LNCaP clone FGC (cell line): Measurements from ENCODE around the gene ELK1.
A peak's percentile ranks its signal among the peaks of the same experiment; 100 is the strongest.

Experiments
- DNase-seq: peaks from one replicate; pipeline ENCODE4 v3.0.0-alpha.2; 2011; ENCODE audit warnings: low read depth
- H3K4me3 ChIP-seq: 2 replicates; pipeline ENCODE4 v1.5.1; 2011; ENCODE audit warnings: mild to moderate bottlenecking, low read depth, low read length, control low read depth
- TF ChIP-seq, protein P1 (sequence below): IDR thresholded peaks from 2 replicates; pipeline ENCODE4 v1.5.1; 2012; ENCODE audit warnings: mild to moderate bottlenecking; ENCODE audit not compliant: control insufficient read depth, insufficient read depth; ENCODE audit errors: extremely low read depth

The ELK1 gene

DNA sequence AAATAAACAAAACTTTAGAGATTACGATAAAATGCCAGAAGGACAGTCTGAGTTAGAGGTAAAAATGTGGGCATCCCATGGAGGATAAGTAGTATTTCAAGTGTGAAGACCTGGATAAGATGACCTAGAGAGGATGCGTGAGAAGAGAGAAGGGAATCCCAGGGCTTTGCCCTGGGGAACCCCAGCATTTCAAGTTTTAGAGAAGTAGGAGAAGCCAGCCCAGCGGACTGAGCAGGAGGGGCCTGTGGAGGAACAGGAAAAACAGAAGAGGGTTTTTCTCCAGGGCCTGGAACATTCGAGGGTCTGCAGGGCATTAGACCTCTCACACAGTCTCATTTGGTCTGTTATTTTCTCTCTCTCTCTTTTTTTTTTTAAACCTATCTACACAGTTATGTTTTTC, 17.7 kb downstream of the ELK1 start:
- no peak for DNase-seq
- TF ChIP-seq, protein P1, sequence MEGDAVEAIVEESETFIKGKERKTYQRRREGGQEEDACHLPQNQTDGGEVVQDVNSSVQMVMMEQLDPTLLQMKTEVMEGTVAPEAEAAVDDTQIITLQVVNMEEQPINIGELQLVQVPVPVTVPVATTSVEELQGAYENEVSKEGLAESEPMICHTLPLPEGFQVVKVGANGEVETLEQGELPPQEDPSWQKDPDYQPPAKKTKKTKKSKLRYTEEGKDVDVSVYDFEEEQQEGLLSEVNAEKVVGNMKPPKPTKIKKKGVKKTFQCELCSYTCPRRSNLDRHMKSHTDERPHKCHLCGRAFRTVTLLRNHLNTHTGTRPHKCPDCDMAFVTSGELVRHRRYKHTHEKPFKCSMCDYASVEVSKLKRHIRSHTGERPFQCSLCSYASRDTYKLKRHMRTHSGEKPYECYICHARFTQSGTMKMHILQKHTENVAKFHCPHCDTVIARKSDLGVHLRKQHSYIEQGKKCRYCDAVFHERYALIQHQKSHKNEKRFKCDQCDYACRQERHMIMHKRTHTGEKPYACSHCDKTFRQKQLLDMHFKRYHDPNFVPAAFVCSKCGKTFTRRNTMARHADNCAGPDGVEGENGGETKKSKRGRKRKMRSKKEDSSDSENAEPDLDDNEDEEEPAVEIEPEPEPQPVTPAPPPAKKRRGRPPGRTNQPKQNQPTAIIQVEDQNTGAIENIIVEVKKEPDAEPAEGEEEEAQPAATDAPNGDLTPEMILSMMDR = no peak
- H3K4me3 ChIP-seq = no peak overlapping the region

DNA sequence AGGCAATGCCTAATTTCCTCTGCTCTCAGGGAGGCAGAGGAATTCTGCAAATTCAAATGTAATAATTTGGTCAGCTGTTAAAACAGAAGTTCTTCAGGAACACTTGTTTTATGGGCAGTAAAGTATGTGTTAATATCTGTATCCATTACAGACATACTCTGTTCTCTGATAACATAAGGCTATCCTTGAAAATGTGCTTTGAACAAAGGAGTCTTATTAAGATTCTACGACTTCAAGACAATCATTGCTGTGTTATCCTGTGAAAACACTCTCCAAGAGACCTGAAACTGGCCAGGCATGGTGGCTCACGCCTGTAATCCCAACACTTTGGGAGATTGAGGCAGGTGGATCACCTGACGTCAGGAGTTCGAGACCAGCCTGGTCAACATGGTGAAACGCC, 18.7 kb downstream of the ELK1 start:
- no peak overlapping the region for H3K4me3 ChIP-seq
- no peak for DNase-seq
- TF ChIP-seq, protein P1 = no peak

DNA sequence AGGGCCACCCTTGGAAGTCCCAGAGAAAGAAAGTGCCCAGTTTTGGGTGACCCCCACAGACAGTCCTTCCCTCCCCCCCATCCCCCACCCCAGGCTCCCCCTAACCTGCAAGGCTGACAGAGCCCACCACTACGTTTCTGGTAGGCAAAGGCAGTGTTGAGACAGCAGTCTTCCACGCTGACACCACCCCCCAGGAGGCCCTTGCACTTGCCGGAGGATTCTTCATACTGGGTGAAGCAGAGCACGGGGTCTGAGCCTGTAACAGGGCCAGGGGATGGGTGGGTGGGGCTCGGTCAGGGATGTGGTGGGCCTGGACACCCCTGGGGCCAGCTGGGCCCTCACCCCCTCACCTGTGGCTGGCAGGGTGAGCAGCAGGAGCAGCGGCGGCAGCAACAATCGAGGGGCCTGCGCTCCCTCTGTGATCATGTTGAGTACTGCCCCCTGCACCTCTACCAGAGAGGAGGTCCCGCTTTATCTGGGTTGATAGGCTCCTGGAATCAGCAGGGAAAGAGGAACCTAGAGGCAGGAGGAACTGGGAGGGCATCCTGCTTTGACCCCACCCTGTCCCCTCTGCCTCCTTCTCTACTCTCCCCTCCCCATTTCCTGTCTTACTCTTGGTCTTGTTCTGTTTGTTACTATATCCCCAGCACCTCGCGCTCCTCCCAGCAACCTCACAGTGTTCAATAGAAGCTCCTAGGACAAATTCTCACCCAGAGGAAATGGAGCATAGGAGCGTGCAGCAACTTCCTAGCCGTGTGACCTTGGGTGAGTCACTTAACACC, 20.8 kb downstream of the ELK1 start, which contains the start of gene CFP:
Gene CFP (minus strand): TSS at position 512 of the 782 bp plus-strand sequence. CDS start 86 bp downstream, at position 426.
- TF ChIP-seq, protein P1 = no peak
- DNase-seq = no peak
- no peak within 1 kb of the TSS for H3K4me3 ChIP-seq

DNA sequence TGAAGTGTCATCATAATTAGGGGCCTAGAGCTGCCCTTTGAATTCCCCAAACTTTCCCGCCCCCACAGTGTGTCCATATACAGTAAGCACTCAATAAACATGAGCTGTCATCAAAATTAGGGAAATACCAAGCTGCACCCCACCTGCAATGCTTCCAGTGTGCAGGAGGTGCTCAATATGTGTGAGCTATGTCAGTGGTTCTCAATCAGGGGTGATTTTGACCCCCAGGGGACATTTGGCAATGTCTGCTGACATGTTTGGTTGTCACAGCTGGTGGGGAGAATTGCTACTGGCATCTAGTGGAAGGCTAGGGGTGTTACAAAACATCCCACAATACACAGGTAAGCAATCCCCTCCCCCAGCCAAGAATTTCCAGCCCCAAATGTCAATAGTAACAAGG, 21.4 kb downstream of the ELK1 start:
- DNase-seq = no peak
- TF ChIP-seq, protein P1 = 0 out of 2 replicates have a peak, but pooled peaks have one; percentile 10
- H3K4me3 ChIP-seq = no peak overlapping the region

- TF ChIP-seq, protein P1 = no peak
- DNase-seq = no peak
- no peak overlapping the region for H3K4me3 ChIP-seq
These were observed 25.0 kb downstream of the ELK1 start for GRCh38 chrX:47625365-47625764.

DNA sequence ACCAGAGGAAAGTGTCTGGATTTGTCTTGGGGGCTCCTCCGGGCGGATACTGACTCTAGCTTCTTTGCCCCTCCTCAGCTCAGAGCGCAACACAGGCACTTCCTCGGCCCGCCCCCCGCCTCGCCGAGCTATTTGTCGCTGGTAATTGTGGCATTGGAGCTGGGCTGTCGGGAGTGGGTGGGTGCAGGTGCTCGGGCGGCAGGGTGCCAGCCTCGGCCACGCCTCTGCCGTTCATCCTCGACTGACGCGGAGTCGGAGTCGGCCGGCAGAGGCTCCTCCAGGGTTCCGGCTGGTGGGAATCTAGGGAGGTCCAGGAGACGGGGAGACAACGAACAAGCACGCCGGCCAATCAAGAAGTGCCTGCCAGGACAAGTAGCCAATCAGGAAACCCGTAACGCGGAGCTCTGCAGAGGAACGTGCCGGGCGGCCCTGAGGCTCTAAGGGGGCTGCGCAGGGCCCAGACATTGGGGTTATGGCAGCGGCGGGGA, 26.8 kb downstream of the ELK1 start:
- no peak overlapping the region for H3K4me3 ChIP-seq
- no peak for DNase-seq
- TF ChIP-seq, protein P1 = no peak
